CD4-positive, alpha-beta T cell treated with Interleukin-15 for 4 hours (primary cell): ENCODE data around the gene ETAA1.

Source experiments
- DNase-seq: peaks from one replicate; pipeline ENCODE4 v3.0.0-alpha.2; 2020; ENCODE audit warnings: low spot score

Gene ETAA1

GRCh38 chr2:67437114-67437513, 40.0 kb downstream of the ETAA1 start:
- DNase-seq = no peak

DNA sequence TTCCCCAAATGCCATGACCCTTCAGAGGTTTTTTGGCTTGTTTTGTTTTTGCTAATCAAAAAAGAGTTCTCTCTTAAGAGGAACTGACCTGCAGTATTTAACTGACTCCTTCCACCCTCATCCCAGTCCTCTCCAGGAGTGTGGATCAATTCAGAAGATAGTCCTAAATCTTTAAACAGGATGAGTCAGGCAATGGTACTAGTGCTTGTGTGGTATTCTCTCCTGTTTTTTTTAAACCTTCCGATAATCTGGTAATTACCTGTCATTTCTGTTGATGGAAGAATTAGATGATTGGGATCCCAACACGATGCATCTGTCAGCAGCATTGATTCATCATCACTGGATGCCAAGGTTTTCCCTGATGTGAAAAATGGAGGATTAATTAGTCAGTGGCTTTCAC, 41.2 kb downstream of the ETAA1 start:
- no peak for DNase-seq

- no peak for DNase-seq
These were observed 48.6 kb downstream of the ETAA1 start for GRCh38 chr2:67445652-67446268.

- DNase-seq = no peak
These were observed 49.4 kb downstream of the ETAA1 start for GRCh38 chr2:67446491-67446911.

GRCh38 chr2:67448648-67449047, 51.5 kb downstream of the ETAA1 start:
- DNase-seq = no peak

GRCh38 chr2:67451086-67451832, 54.1 kb downstream of the ETAA1 start:
- DNase-seq = no peak

GRCh38 chr2:67453310-67453709, 56.2 kb downstream of the ETAA1 start:
- no peak for DNase-seq

- no peak for DNase-seq
These were observed 58.3 kb downstream of the ETAA1 start for GRCh38 chr2:67455219-67456142.

DNA sequence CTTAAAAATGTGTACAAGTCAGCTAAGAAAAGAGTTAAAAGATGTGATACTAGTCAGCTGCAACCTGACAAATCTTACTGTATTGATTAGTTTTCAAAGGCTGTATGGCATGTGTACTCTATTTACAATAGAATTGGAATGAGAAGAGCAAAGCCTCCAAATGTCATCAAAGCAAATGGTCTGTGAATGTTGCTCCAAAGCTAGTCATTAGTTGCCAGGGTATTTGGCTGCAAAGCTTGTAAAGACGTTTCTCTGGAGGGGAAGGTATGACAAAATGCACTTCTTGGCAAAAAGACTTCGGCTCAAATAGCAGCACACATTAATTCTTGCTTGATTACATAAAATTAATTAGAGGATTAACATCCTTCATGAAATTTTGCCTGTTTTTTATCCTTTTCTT, 59.3 kb downstream of the ETAA1 start:
- no peak for DNase-seq

DNA sequence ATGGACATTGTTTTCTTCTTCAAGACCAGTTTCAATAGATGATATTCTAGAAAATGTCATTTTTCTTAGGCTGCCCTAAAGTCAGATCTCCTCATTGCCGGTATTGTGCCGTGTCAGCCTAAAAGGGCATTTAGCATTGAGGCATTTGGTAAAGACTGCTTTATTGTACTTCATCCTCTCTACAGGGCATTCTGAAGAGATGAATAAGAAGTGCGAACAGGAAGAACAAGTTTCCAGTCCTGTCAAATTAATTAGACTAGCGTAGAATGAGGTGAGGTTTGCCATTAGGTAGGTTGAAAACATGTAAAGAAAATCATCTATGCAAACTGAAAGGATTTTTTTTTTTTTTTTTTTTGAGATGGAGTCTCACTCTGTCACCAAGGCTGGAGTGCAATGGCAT, 60.6 kb downstream of the ETAA1 start:
- DNase-seq = no peak

DNA sequence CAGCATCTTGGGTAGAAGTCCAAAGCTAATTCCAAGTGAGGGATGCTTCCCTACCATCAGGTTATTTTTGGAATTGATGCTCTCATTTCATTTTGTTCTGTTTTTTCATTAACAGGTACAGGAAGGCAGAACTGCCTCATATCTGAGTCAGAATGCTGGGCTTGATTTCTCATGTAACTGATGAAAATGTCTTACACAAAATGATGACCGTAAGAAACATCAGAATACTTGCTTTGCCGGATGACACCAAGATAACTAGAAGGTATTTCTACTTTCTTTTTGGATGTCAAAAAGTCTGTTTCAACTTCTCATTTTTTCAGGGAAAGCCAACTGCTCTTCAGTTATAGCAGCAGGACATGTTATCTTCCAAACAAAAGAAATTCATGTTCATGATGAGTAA, 62.6 kb downstream of the ETAA1 start:
- DNase-seq = no peak
